NB4 (cell line): ENCODE data around the gene UNC13B.

Experiments used
- POLR2A ChIP-seq: IDR thresholded peaks from 2 replicates; pipeline ENCODE4 v1.6.1; 2011; ENCODE audit warnings: mild to moderate bottlenecking; ENCODE audit not compliant: insufficient read length; ENCODE audit errors: extremely low read depth
- TF ChIP-seq, protein P1 (sequence below): IDR thresholded peaks from one replicate; pipeline ENCODE4 v1.5.1; 2012; ENCODE audit warnings: low read depth, low read length
- TF ChIP-seq, protein P2 (sequence below): IDR thresholded peaks from 2 replicates; pipeline ENCODE4 v1.6.1; 2011; ENCODE audit warnings: low read depth, low read length

DNA sequence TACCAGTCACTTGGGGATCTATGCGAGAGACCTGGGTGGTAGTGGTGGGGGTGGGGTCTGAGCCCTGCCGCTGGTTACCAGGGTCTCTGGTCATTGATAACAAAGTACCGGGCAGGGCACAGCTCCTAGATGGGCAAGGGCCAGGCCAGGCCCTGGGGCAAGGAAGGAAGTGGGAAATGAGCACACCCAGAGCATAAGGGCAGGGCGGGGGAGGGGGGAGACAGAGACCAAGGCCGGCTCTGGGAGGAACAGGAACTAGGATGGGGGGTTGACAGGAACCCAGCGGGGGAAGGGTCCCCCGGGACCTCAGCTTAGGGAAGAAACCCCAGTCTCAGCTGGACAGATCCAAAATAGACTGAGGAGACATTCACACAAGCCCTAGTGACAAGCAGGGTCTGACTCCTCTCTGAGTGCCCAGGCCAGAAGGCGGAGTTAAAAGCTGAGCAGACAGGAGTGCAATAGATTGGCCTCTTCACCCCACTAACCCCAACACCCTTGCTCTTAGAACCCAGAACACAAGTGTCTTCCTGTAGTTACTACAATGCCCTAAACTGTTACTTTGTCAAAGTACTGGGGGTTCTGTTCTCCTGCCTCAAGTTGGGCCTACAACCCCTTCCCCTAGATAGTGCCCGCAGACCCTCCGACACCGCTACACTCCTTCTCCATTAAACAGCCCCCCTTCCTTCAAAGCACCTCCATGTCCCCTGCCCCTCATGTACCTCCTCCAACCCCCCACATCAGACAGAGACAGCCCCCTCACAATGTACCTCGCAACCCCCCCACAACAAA lies 46.8 kb upstream of the UNC13B start:
- TF ChIP-seq, protein P1, sequence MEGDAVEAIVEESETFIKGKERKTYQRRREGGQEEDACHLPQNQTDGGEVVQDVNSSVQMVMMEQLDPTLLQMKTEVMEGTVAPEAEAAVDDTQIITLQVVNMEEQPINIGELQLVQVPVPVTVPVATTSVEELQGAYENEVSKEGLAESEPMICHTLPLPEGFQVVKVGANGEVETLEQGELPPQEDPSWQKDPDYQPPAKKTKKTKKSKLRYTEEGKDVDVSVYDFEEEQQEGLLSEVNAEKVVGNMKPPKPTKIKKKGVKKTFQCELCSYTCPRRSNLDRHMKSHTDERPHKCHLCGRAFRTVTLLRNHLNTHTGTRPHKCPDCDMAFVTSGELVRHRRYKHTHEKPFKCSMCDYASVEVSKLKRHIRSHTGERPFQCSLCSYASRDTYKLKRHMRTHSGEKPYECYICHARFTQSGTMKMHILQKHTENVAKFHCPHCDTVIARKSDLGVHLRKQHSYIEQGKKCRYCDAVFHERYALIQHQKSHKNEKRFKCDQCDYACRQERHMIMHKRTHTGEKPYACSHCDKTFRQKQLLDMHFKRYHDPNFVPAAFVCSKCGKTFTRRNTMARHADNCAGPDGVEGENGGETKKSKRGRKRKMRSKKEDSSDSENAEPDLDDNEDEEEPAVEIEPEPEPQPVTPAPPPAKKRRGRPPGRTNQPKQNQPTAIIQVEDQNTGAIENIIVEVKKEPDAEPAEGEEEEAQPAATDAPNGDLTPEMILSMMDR = no peak
- TF ChIP-seq POLR2A = no peak
- TF ChIP-seq, protein P2, sequence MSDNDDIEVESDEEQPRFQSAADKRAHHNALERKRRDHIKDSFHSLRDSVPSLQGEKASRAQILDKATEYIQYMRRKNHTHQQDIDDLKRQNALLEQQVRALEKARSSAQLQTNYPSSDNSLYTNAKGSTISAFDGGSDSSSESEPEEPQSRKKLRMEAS = no peak
